ENCODE results near the gene NRBP1. TPM values are rescaled to one million over a fixed set of nuclear protein-coding genes. Genes with fewer than 3 reads are reported as not detected.

NRBP1 gene
- total and polyA plus RNA-seq, 9 of the 15 experiments (the other 6 are each of a cell fraction or from before 2014, with no cell fraction given), result 2.9 to 84.5 (median 36.9) TPM

DNA sequence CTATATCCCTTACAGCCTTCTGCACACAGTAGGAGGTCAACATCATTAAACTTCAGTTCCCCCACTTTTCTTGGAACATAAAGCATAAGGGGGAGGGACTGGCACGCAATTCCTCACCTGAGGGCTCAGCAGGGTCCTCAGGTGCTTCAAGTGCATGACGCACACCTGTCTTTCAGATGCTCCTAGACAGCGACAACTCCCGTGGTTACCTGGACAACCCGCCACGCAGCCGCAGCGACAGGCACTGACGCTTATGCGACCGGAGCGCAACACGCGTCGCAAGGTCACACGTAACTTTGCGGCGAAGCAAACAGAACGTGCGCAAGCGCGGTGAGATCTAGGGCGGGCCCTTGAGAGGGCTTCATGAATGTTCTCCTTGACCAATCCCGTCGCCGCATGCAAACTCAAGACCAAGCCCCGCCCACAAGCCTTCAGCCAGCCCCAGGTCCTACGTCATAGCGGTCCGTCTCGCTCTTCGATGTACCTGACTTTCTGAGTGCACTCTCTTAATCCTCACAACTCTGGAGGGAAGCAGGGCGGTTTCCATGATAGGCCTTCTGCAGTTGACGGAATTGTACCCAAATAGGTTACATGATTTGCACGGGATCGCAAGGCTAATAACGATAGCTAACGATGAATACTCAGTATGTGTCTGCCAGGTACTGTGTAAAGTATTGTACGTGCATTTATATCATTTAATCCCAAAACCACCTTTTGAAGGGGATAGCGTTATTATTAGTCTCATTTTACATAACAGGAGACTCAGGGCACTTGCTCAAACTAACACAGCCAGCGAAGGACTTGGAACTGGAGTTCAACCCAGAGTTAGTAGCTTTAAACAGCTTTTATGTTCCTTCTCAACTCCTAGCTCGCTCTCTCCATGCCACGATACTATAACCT is 61.3 kb downstream of the NRBP1 start, which contains the start of gene IFT172 (continued):
- TF ChIP-seq, protein P1, sequence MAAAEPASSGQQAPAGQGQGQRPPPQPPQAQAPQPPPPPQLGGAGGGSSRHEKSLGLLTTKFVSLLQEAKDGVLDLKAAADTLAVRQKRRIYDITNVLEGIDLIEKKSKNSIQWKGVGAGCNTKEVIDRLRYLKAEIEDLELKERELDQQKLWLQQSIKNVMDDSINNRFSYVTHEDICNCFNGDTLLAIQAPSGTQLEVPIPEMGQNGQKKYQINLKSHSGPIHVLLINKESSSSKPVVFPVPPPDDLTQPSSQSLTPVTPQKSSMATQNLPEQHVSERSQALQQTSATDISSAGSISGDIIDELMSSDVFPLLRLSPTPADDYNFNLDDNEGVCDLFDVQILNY (CRISPR knock-in tag; IDR thresholded peaks at IDR 0.05), result no peak
- peak; percentile 14; the same call in 1 of the 2 replicates for TF ChIP-seq TCF3 (CRISPR knock-in tag; IDR thresholded peaks at IDR 0.05)
- peak; percentile 63 for TF ChIP-seq POU5F1 (IDR thresholded peaks at IDR 0.05; ENCODE audit: borderline replicate concordance, low read depth, low read length, partially characterized antibody)
- TF ChIP-seq ZKSCAN8 (CRISPR knock-in tag; IDR thresholded peaks at IDR 0.05), result no peak
- no peak for TF ChIP-seq ETV6 (IDR thresholded peaks at IDR 0.05; ENCODE audit: borderline replicate concordance in 1 of 2, low read depth in 2 of 2, low read length in 1 of 2)
- TF ChIP-seq ETV6 (CRISPR knock-in tag; IDR thresholded peaks at IDR 0.05; ENCODE audit: borderline replicate concordance), result no peak
- no peak for TF ChIP-seq PCBP2 (IDR thresholded peaks at IDR 0.05; ENCODE audit: low read depth, low read length, poor library complexity, severe bottlenecking)
- no peak for TF ChIP-seq ADNP (tag; IDR thresholded peaks at IDR 0.05)
- TF ChIP-seq SAFB2 (IDR thresholded peaks at IDR 0.05; ENCODE audit: borderline replicate concordance, low read depth, low read length, severe bottlenecking), result no peak
- TF ChIP-seq KDM4B (IDR thresholded peaks at IDR 0.05; ENCODE audit: borderline replicate concordance in 2 of 2, low read depth in 1 of 2), result no peak
- no peak for TF ChIP-seq PTRF (tag; IDR thresholded peaks at IDR 0.05)
- TF ChIP-seq MEF2D (tag; conservative IDR thresholded peaks at IDR 0.05; ENCODE audit: low read depth), result no peak; the same call in 1 of the 2 replicates
- no peak for TF ChIP-seq SIRT6 (IDR thresholded peaks at IDR 0.05; ENCODE audit: low read depth, low read length)
- no peak for TF ChIP-seq ZFP36 (IDR thresholded peaks at IDR 0.05; ENCODE audit: low read depth, low read length, partially characterized antibody)
- TF ChIP-seq CBFA2T2 (conservative IDR thresholded peaks at IDR 0.05), result no peak
- peak; percentile 99 for TF ChIP-seq HNRNPLL (IDR thresholded peaks at IDR 0.05; ENCODE audit: low read depth, low read length, poor library complexity, severe bottlenecking)
- TF ChIP-seq ZNF77 (CRISPR knock-in tag; IDR thresholded peaks at IDR 0.05), result no peak
- TF ChIP-seq FOXJ2 (tag; IDR thresholded peaks at IDR 0.05), result peak; percentile 95
- TF ChIP-seq, protein P2, sequence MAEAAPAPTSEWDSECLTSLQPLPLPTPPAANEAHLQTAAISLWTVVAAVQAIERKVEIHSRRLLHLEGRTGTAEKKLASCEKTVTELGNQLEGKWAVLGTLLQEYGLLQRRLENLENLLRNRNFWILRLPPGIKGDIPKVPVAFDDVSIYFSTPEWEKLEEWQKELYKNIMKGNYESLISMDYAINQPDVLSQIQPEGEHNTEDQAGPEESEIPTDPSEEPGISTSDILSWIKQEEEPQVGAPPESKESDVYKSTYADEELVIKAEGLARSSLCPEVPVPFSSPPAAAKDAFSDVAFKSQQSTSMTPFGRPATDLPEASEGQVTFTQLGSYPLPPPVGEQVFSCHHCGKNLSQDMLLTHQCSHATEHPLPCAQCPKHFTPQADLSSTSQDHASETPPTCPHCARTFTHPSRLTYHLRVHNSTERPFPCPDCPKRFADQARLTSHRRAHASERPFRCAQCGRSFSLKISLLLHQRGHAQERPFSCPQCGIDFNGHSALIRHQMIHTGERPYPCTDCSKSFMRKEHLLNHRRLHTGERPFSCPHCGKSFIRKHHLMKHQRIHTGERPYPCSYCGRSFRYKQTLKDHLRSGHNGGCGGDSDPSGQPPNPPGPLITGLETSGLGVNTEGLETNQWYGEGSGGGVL (CRISPR knock-in tag; IDR thresholded peaks at IDR 0.05), result no peak
- peak; percentile 71 for TF ChIP-seq GABPB1 (CRISPR knock-in tag; IDR thresholded peaks at IDR 0.05)
- TF ChIP-seq CTBP1 (IDR thresholded peaks at IDR 0.05; ENCODE audit: borderline replicate concordance), result peak; percentile 93
- TF ChIP-seq, protein P3, sequence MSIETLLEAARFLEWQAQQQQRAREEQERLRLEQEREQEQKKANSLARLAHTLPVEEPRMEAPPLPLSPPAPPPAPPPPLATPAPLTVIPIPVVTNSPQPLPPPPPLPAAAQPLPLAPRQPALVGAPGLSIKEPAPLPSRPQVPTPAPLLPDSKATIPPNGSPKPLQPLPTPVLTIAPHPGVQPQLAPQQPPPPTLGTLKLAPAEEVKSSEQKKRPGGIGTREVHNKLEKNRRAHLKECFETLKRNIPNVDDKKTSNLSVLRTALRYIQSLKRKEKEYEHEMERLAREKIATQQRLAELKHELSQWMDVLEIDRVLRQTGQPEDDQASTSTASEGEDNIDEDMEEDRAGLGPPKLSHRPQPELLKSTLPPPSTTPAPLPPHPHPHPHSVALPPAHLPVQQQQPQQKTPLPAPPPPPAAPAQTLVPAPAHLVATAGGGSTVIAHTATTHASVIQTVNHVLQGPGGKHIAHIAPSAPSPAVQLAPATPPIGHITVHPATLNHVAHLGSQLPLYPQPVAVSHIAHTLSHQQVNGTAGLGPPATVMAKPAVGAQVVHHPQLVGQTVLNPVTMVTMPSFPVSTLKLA (conservative IDR thresholded peaks at IDR 0.05), result peak; percentile 95 to 97
- TF ChIP-seq KLF6 (CRISPR knock-in tag; IDR thresholded peaks at IDR 0.05; ENCODE audit: borderline replicate concordance), result no peak

Measured in K562 (cell line).